Mesendoderm (in vitro differentiated cells): ENCODE results near the gene SPECC1. TPM values are rescaled to one million over a fixed set of nuclear protein-coding genes. Genes with fewer than 3 reads are reported as not detected.
"Not testable (repeated sequence)": the region's sequence is repeated elsewhere in the genome, so short reads cannot be mapped to it uniquely, and the experiment has no call there.

ENCODE experiments used
- DNase-seq: peaks from one replicate; pipeline ENCODE4 v3.0.0; 2013
- H2AK5ac ChIP-seq: 2 replicates; pipeline ENCODE4 v1.6.1; 2013; ENCODE audit warnings: low read length, inconsistent platforms
- H2BK120ac ChIP-seq: 2 replicates; pipeline ENCODE4 v1.6.1; 2013; ENCODE audit warnings: low read depth, mild to moderate bottlenecking, low read length, moderate library complexity, mixed read lengths
- H2BK15ac ChIP-seq: replicated peaks from 2 replicates; pipeline ENCODE4 v1.6.1; 2013; ENCODE audit warnings: low read depth, mild to moderate bottlenecking, moderate library complexity
- H2BK5ac ChIP-seq: 2 replicates; pipeline ENCODE4 v1.6.1; 2013; ENCODE audit warnings: low read length, inconsistent platforms
- H3K18ac ChIP-seq: 2 replicates; pipeline ENCODE4 v1.6.1; 2013; ENCODE audit warnings: mild to moderate bottlenecking, low read length, mixed read lengths
- H3K23ac ChIP-seq: one replicate; pipeline ENCODE4 v1.6.1; 2013; ENCODE audit warnings: low read length
- H3K27ac ChIP-seq: 2 replicates; pipeline ENCODE4 v1.5.1; 2013; ENCODE audit warnings: low read depth, mild to moderate bottlenecking, inconsistent platforms, low read length, moderate library complexity
- H3K27me3 ChIP-seq: 2 replicates; pipeline ENCODE4 v1.6.1; 2013; ENCODE audit warnings: low read length, control low read depth, mild to moderate bottlenecking, inconsistent platforms; ENCODE audit not compliant: insufficient read depth, poor library complexity
- H3K36me3 ChIP-seq: 2 replicates; pipeline ENCODE4 v1.6.1; 2013; ENCODE audit warnings: low read length, inconsistent platforms; ENCODE audit not compliant: control insufficient read depth, insufficient read depth
- H3K4ac ChIP-seq: one replicate; pipeline ENCODE4 v1.6.1; 2013; ENCODE audit warnings: low read depth, mild to moderate bottlenecking, low read length, moderate library complexity
- H3K4me1 ChIP-seq: 2 replicates; pipeline ENCODE4 v1.6.1; 2013; ENCODE audit warnings: low read depth, low read length, inconsistent platforms; ENCODE audit not compliant: control insufficient read depth
- H3K4me2 ChIP-seq: 2 replicates; pipeline ENCODE4 v1.6.1; 2013; ENCODE audit warnings: low read length
- H3K4me3 ChIP-seq: 2 replicates; pipeline ENCODE4 v1.5.1; 2013; ENCODE audit warnings: mild to moderate bottlenecking, low read length
- H3K56ac ChIP-seq: one replicate; pipeline ENCODE4 v1.6.1; 2013; ENCODE audit warnings: low read length
- H3K79me1 ChIP-seq: 2 replicates; pipeline ENCODE4 v1.6.1; 2013; ENCODE audit warnings: low read length, inconsistent platforms
- H3K79me2 ChIP-seq: 2 replicates; pipeline ENCODE4 v1.6.1; 2013; ENCODE audit warnings: mild to moderate bottlenecking, low read length; ENCODE audit not compliant: control insufficient read depth, insufficient read depth
- H3K9ac ChIP-seq: 2 replicates; pipeline ENCODE4 v1.6.1; 2013; ENCODE audit warnings: low read length, inconsistent platforms
- H4K5ac ChIP-seq: one replicate; pipeline ENCODE4 v1.6.1; 2013; ENCODE audit warnings: low read length
- H4K8ac ChIP-seq: one replicate; pipeline ENCODE4 v1.6.1; 2013; ENCODE audit warnings: low read depth, mild to moderate bottlenecking, control low read depth, low read length, moderate library complexity
- WGBS: extraction: QIAGEN DNeasy Blood & Tissue Kit; methylation state at CpG from one replicate; pipeline ENCODE4 v1.1.7; 2013; ENCODE audit warnings: low lambda C conversion rate, missing lambda C conversion rate; ENCODE audit not compliant: insufficient coverage; ENCODE audit errors: extremely low coverage; 5-methylcytosine and 5-hydroxymethylcytosine counted together
- polyA plus RNA-seq, 2 experiments: library from polyadenylated mRNA; stranded (reverse); fragments of 200-250 nt; gene quantifications; one replicate each; pipeline ENCODE4 v1.2.3, GENCODE V29; 2013

The SPECC1 gene
- polyA plus RNA-seq (2013, experiment 1 of 2), result 29.0 TPM
- 30.3 TPM for polyA plus RNA-seq (2013, experiment 2 of 2)

DNA sequence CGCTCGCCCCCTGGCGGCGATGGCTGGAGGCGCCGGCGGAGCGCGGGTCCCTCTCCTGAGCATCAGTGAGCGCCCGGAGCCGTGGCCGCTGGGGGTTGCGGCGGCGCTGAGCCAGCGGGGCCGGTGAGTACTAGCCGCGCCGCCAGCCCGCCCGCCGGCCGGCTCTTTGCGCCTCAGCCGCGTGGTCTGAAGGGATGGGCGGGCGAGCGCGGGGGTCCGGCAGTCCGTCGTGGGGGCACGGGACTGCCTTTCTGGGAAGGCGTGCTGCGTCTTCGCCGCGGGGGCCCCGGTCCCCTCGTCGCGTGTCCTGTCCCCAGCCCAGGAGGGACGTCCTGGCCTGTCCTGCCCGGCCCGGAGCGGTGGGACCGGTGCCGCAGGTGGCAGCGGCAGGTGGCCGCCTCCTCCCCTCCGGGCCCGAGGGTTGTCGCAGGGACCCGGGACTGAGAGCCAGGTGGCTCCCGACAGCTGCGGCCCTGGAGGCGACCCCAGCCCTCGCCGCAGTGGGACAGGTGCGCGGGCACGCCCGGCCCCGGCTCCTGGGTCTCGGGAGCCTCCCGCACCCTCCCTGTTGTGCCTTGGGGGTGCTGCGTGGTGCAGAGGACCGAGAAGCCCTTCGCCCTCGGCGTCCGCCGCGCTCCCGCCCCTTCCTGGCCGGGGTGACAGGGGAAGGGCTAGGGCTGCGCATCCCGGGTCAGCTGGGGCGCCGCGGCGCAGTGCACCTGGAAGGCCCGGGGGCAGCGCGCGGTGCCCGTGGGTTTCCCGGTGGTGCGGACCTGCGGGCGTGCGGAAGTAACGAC is at the start of gene SPECC1:
Gene SPECC1 (plus strand): TSS at position 58 of the 797 bp plus-strand sequence. CDS start 87,293 bp downstream, outside the sequence.
- peaks cover 6% of the 10 kb centered on the region for H3K27me3 ChIP-seq
- H3K9ac ChIP-seq, result peak within 1 kb of the TSS; percentile 61
- no peak within 1 kb of the TSS for H2BK15ac ChIP-seq
- no peak within 1 kb of the TSS for H2AK5ac ChIP-seq
- H3K79me2 ChIP-seq, result no peaks in the 10 kb centered on the region
- H4K8ac ChIP-seq, result no peak within 1 kb of the TSS
- WGBS, result no CpG with 5 or more reads among the region's 96 CpGs
- H3K79me1 ChIP-seq, result no peaks in the 10 kb centered on the region
- peak within 1 kb of the TSS; percentile 100 for H3K4me2 ChIP-seq
- H3K4me1 ChIP-seq, result no peaks in the 10 kb centered on the region
- H3K23ac ChIP-seq, result no peak within 1 kb of the TSS
- H3K4me3 ChIP-seq, result peak within 1 kb of the TSS; percentile 72
- H3K4ac ChIP-seq, result no peak within 1 kb of the TSS
- peak; percentile 87 for DNase-seq
- H2BK120ac ChIP-seq, result no peak within 1 kb of the TSS
- no peaks in the 10 kb centered on the region for H3K36me3 ChIP-seq
- peak within 1 kb of the TSS; percentile 79 for H3K56ac ChIP-seq
- no peak within 1 kb of the TSS for H2BK5ac ChIP-seq
- no peak within 1 kb of the TSS for H3K18ac ChIP-seq
- no peak within 1 kb of the TSS for H3K27ac ChIP-seq
- H4K5ac ChIP-seq, result no peak within 1 kb of the TSS

DNA sequence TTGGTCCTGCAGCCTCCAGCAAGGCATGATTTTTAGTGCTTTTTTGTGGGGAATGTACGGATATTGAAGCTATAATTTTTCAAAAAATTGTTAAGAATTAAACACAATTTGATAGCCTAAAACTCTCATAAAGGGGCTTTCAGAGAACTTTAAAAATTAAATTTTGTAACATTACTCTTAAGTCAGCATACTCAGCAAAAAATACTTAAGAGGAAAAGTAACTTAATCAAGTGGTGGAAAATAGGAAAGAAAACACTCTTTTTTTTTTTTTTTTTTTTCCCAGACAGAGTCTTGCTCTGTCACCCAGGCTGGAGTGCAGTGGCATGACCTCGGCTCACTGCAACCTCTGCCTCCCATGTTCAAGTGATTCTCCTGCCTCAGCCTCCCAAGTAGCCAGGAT is 46.2 kb upstream of the SPECC1 start:
- no CpG with 5 or more reads among the region's 2 CpGs for WGBS
- H3K36me3 ChIP-seq, result not testable (repeated sequence)

DNA sequence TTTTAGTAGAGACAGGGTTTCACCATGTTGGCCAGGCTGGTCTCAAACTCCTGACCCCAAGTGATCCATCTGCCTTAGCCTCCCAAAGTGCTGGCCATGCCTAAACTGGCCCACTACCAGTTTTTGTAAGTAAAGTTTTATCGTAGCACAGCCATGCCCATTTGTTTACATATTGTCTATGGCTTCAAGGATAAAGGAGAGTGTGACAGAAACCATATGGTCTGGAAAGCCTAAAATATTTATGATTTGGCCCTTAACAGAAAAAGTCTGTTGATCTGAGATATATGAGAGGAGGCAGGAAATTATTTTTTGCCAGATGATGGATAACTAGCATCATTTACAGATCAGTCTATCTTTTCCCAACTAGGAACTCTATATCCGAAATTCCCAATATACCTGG is 36.0 kb upstream of the SPECC1 start:
- no peak overlapping the region for H4K5ac ChIP-seq
- no peak overlapping the region for H4K8ac ChIP-seq
- no peak overlapping the region for H3K56ac ChIP-seq
- no peak overlapping the region for H2BK15ac ChIP-seq
- no peak overlapping the region for H3K18ac ChIP-seq
- no peak overlapping the region for H3K9ac ChIP-seq
- H2BK5ac ChIP-seq, result no peak overlapping the region
- no peak overlapping the region for H3K4me2 ChIP-seq
- H2AK5ac ChIP-seq, result no peak overlapping the region
- H3K4me1 ChIP-seq, result no peaks in the 10 kb centered on the region
- no peaks in the 10 kb centered on the region for H3K27me3 ChIP-seq
- H3K79me2 ChIP-seq, result peaks cover 52% of the 10 kb centered on the region
- WGBS, result no CpG with 5 or more reads among the region's 2 CpGs
- peaks cover 14% of the 10 kb centered on the region for H3K79me1 ChIP-seq
- no peak for DNase-seq
- no peak overlapping the region for H3K4ac ChIP-seq
- no peak overlapping the region for H2BK120ac ChIP-seq
- no peak overlapping the region for H3K4me3 ChIP-seq
- no peaks in the 10 kb centered on the region for H3K36me3 ChIP-seq
- H3K23ac ChIP-seq, result no peak overlapping the region
- no peak overlapping the region for H3K27ac ChIP-seq

More for the DNA sequence above, 46.2 kb upstream of the SPECC1 start:
- not testable (repeated sequence) for H2BK5ac ChIP-seq, H3K4me2 ChIP-seq, H3K4ac ChIP-seq, H4K8ac ChIP-seq, H3K18ac ChIP-seq, H2BK120ac ChIP-seq, H3K4me1 ChIP-seq, H2AK5ac ChIP-seq, H3K9ac ChIP-seq, H2BK15ac ChIP-seq, H3K79me1 ChIP-seq, H3K56ac ChIP-seq, DNase-seq, H3K4me3 ChIP-seq, H3K79me2 ChIP-seq, H3K27ac ChIP-seq, H4K5ac ChIP-seq, H3K27me3 ChIP-seq, H3K23ac ChIP-seq

DNA sequence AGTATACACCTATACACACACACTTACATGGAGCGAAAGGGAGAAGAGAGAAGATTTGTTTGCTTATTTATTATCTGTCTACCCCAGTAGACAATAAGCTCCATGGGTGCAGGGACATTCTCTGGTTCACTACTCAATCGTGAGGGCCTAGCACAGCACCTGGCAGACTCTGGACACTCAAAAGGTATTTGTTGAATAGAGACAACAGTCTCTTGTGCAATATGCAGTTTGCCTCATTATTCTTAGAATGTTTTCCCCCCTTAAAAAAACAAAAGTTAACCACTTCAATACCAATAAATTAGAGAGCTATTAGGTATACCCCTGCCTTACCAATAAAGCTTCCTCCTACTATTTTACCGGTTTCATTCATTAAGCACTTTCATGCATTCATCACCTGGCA is 33.6 kb upstream of the SPECC1 start:
- Histone ChIP-seq H3K23ac (no peak overlapping the region), H4K8ac (no peak overlapping the region), H2BK5ac (no peak overlapping the region), H3K9ac (no peak overlapping the region), H2AK5ac (no peak overlapping the region), H3K4me1 (no peaks in the 10 kb centered on the region), H3K36me3 (no peaks in the 10 kb centered on the region), H2BK120ac (no peak overlapping the region), H3K4me2 (no peak overlapping the region), H3K27me3 (no peaks in the 10 kb centered on the region), H3K4ac (no peak overlapping the region), H3K79me1 (peaks cover 9% of the 10 kb centered on the region), H3K18ac (no peak overlapping the region), H2BK15ac (no peak overlapping the region), H3K4me3 (no peak overlapping the region), H3K56ac (no peak overlapping the region), H4K5ac (no peak overlapping the region), H3K27ac (no peak overlapping the region), H3K79me2 (peaks cover 44% of the 10 kb centered on the region)
- DNase-seq, result no peak
- WGBS, result no CpG with 5 or more reads among the region's 3 CpGs

GRCh38 chr17:19977293-19978208 is 31.6 kb upstream of the SPECC1 start, which contains the start of gene AKAP10:
TSS of gene AKAP10 (minus strand) at chr17:19977828. CDS start at chr17:19977679, 149 bp downstream.
- WGBS, result no CpG with 5 or more reads among the region's 75 CpGs
- H3K4me3 ChIP-seq, result peak within 1 kb of the TSS; percentile 98
- DNase-seq, result peak; percentile 93

More at GRCh38 chr17:19977293-19978208, 31.6 kb upstream of the SPECC1 start, which contains the start of gene AKAP10:
- no peak within 1 kb of the TSS for H2BK15ac ChIP-seq
- peak within 1 kb of the TSS; percentile 95 for H3K56ac ChIP-seq
- H3K18ac ChIP-seq, result peak within 1 kb of the TSS; percentile 96
- no peaks in the 10 kb centered on the region for H3K4me1 ChIP-seq
- H4K5ac ChIP-seq, result peak within 1 kb of the TSS; percentile 71
- peak within 1 kb of the TSS; percentile 74 for H3K4ac ChIP-seq
- H2AK5ac ChIP-seq, result no peak within 1 kb of the TSS
- H3K9ac ChIP-seq, result peak within 1 kb of the TSS; percentile 98
- H3K36me3 ChIP-seq, result no peaks in the 10 kb centered on the region
- H4K8ac ChIP-seq, result peak within 1 kb of the TSS; percentile 99
- peak within 1 kb of the TSS; percentile 64 for H3K4me2 ChIP-seq
- peak within 1 kb of the TSS; percentile 82 for H2BK5ac ChIP-seq
- H2BK120ac ChIP-seq, result peak within 1 kb of the TSS; percentile 3
- no peaks in the 10 kb centered on the region for H3K27me3 ChIP-seq
- H3K79me2 ChIP-seq, result peaks cover 40% of the 10 kb centered on the region
- no peak within 1 kb of the TSS for H3K23ac ChIP-seq
- peaks cover 7% of the 10 kb centered on the region for H3K79me1 ChIP-seq
- peak within 1 kb of the TSS; percentile 76 for H3K27ac ChIP-seq
